CD4-positive, CD25-positive, alpha-beta regulatory T cell (primary cell): ENCODE measurements around the gene PDPK1. TPM values are rescaled to one million over a fixed set of nuclear protein-coding genes. Genes with fewer than 3 reads are reported as not detected.

Experiments used
- ATAC-seq, 2 donors: fragments of 150-1000 bp; cut with Tn5 transposase; one replicate each; pipeline ENCODE4 v1.10.0; 2021; ENCODE audit warnings: low read depth in 2 of 2, moderate number of reproducible peaks in 2 of 2, moderate library complexity in 1 of 2
- DNase-seq, 3 donors: peaks; one replicate each; pipeline versions ENCODE4 v3.0.0 to v3.0.0-alpha.2; 2012 to 2022; ENCODE audit warnings: mixed read lengths in 1 of 3
- H3K27ac ChIP-seq: one replicate; pipeline ENCODE4 v1.7.0; 2013; ENCODE audit warnings: mild to moderate bottlenecking, low read length; ENCODE audit not compliant: insufficient read depth, poor library complexity, severe bottlenecking
- H3K27me3 ChIP-seq: one replicate; pipeline ENCODE4 v1.7.0; 2013; ENCODE audit warnings: low read length; ENCODE audit not compliant: control insufficient read depth, insufficient read depth
- H3K36me3 ChIP-seq: one replicate; pipeline ENCODE4 v1.7.0; 2013; ENCODE audit warnings: mild to moderate bottlenecking, low read length, moderate library complexity; ENCODE audit not compliant: control insufficient read depth, insufficient read depth
- H3K4me1 ChIP-seq: 2 replicates; pipeline ENCODE4 v1.7.0; 2013; ENCODE audit warnings: mild to moderate bottlenecking, low read length; ENCODE audit not compliant: insufficient read depth, control insufficient read depth, poor library complexity, severe bottlenecking
- H3K4me3 ChIP-seq: one replicate; pipeline ENCODE4 v1.7.0; 2013; ENCODE audit warnings: low read depth, mild to moderate bottlenecking, low read length, moderate library complexity
- H3K9me3 ChIP-seq, 2 experiments: 1 replicate in 1 of 2; 2 replicates in 1 of 2; pipeline ENCODE4 v1.7.0; 2013; ENCODE audit warnings: low read length in 2 of 2, mild to moderate bottlenecking in 1 of 2, moderate library complexity in 1 of 2; ENCODE audit not compliant: control insufficient read depth in 2 of 2
- H3K27ac Mint-ChIP-seq, 3 donors: one replicate each; pipeline ENCODE4 v1.8.0; 2020 to 2022; ENCODE audit warnings: mild to moderate bottlenecking in 3 of 3, mixed read lengths in 3 of 3, moderate library complexity in 2 of 3
- H3K27me3 Mint-ChIP-seq: one replicate; pipeline ENCODE4 v1.8.0; 2022; ENCODE audit warnings: mild to moderate bottlenecking, mixed read lengths
- H3K36me3 Mint-ChIP-seq: one replicate; pipeline ENCODE4 v1.8.0; 2020; ENCODE audit warnings: mixed read lengths
- H3K4me1 Mint-ChIP-seq, 4 donors: one replicate each; pipeline ENCODE4 v1.8.0; 2020 to 2022; ENCODE audit warnings: mixed read lengths in 4 of 4, mild to moderate bottlenecking in 1 of 4
- H3K4me3 Mint-ChIP-seq, 4 donors: one replicate each; pipeline ENCODE4 v1.8.0; 2020 to 2022; ENCODE audit warnings: mild to moderate bottlenecking in 4 of 4, mixed read lengths in 4 of 4, moderate library complexity in 3 of 4
- H3K9me3 Mint-ChIP-seq, 7 donors: one replicate each; pipeline ENCODE4 v1.8.0; 2020 to 2022; ENCODE audit warnings: mixed read lengths in 7 of 7, mild to moderate bottlenecking in 3 of 7, moderate library complexity in 2 of 7
- polyA plus RNA-seq, 4 donors: library from polyadenylated mRNA; unstranded; fragments of 300-500 nt; fragmentation: Illumina TruSeq; gene quantifications; one replicate each; pipeline ENCODE4 v1.2.3, GENCODE V29; 2021
- total RNA-seq: library from RNA; stranded (reverse); gene quantifications from one replicate; pipeline ENCODE4 v1.2.3, GENCODE V29; 2022

Gene PDPK1
- total and polyA plus RNA-seq, 5 donors from 2014 or later = 28.0 to 57.4 (median 30.5) TPM

DNA sequence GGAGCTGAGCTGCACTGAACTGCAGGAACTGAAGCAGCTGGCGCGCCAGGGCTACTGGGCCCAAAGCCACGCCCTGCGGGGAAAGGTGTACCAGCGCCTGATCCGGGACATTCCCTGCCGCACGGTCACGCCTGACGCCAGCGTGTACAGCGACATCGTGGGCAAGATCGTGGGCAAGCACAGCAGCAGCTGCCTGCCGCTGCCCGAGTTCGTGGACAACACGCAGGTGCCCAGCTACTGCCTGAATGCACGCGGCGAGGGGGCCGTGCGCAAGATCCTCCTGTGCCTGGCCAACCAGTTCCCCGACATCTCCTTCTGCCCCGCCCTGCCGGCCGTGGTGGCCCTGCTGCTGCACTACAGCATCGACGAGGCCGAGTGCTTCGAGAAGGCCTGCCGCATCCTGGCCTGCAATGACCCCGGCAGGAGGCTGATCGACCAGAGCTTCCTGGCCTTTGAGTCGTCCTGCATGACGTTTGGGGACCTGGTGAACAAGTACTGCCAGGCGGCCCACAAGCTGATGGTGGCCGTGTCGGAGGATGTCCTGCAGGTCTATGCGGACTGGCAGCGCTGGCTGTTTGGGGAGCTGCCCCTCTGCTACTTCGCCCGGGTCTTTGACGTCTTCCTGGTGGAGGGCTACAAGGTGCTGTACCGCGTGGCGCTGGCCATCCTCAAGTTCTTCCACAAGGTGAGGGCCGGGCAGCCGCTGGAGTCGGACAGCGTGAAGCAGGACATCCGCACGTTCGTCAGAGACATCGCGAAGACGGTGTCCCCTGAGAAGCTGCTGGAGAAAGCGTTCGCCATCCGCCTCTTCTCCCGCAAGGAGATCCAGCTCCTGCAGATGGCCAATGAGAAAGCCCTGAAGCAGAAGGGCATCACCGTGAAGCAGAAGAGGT is 41.4 kb upstream of the PDPK1 start:
- DNase-seq = no peak
- peaks cover 0 to 2% (median 0%) of the 10 kb centered on the region in 7 donors for H3K9me3 Mint-ChIP-seq
- peaks cover 0 to 2% (median 1%) of the 10 kb centered on the region in 4 donors for H3K4me1 Mint-ChIP-seq

GRCh38 chr16:2497116-2497630 is 40.6 kb upstream of the PDPK1 start:
- Histone ChIP-seq H3K4me1 (peaks cover 5% of the 10 kb centered on the region), H3K27ac (no peak overlapping the region), H3K9me3 (no peaks in the 10 kb centered on the region), H3K4me3 (no peak overlapping the region), H3K27me3 (no peaks in the 10 kb centered on the region), H3K36me3 (peaks cover 3% of the 10 kb centered on the region)
- no peaks in the 10 kb centered on the region for H3K27me3 Mint-ChIP-seq
- no peak overlapping the region for H3K27ac Mint-ChIP-seq
- no peak overlapping the region for H3K4me3 Mint-ChIP-seq
- DNase-seq (no peak), ATAC-seq (no peak)
- no peaks in the 10 kb centered on the region for H3K36me3 Mint-ChIP-seq
- H3K9me3 Mint-ChIP-seq = peaks cover 0 to 2% (median 0%) of the 10 kb centered on the region in 7 donors
- peaks cover 0 to 2% (median 1%) of the 10 kb centered on the region in 4 donors for H3K4me1 Mint-ChIP-seq

More for the DNA sequence above, 41.4 kb upstream of the PDPK1 start:
- Histone ChIP-seq H3K27ac (no peak overlapping the region), H3K4me1 (peaks cover 5% of the 10 kb centered on the region), H3K4me3 (no peak overlapping the region), H3K9me3 (no peaks in the 10 kb centered on the region), H3K27me3 (no peaks in the 10 kb centered on the region), H3K36me3 (peaks cover 3% of the 10 kb centered on the region)
- ATAC-seq = no peak
- H3K36me3 Mint-ChIP-seq = no peaks in the 10 kb centered on the region
- H3K27me3 Mint-ChIP-seq = no peaks in the 10 kb centered on the region
- H3K4me3 Mint-ChIP-seq = no peak overlapping the region
- no peak overlapping the region for H3K27ac Mint-ChIP-seq

DNA sequence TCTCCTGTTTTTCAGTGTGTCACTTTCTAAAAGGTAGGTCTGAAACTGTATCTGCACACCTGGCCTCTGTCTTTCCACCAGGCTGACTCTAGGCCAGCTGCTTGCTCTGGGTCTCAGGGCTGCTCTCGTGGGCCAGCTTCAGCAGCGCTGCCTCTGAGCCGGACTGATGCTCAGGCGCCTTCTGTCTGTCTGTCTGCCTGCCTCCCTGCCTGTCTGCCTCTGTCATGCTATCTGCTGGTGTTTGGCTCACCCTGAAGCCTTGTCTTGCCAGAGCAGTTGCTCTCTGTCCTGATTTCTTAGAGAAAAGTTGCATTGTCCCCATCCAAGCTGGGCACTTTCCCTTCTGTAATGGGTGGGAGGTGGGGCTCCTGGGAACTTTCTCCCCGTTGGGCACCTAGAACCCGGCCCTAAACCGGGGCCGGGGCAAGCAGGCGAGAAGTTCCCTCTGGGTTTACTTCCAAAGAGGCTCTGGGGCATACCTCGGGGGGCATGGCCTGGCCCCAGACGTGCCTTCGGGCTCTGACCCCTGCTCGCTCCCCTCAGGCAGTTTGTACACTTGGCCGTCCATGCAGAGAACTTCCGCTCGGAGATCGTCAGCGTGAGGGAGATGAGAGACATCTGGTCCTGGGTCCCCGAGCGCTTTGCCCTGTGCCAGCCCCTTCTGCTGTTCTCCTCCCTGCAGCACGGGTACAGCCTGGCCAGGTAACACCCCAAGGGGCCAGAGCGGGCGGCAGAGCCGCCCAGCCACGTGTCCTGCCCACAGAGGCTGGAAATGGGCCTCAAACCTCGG is 39.9 kb upstream of the PDPK1 start:
- Mint-ChIP-seq H3K36me3 (no peaks in the 10 kb centered on the region), H3K4me1 (peaks cover 0 to 2% (median 1%) of the 10 kb centered on the region in 4 donors), H3K27me3 (no peaks in the 10 kb centered on the region), H3K4me3 (no peak overlapping the region), H3K9me3 (peaks cover 0 to 2% (median 0%) of the 10 kb centered on the region in 7 donors), H3K27ac (no peak overlapping the region)
- Histone ChIP-seq H3K4me3 (no peak overlapping the region), H3K4me1 (peaks cover 5% of the 10 kb centered on the region), H3K27me3 (no peaks in the 10 kb centered on the region), H3K27ac (no peak overlapping the region), H3K9me3 (no peaks in the 10 kb centered on the region), H3K36me3 (peaks cover 3% of the 10 kb centered on the region)
- DNase-seq (no peak), ATAC-seq (no peak)

GRCh38 chr16:2498531-2499253 is 39.1 kb upstream of the PDPK1 start:
- Histone ChIP-seq H3K27me3 (no peaks in the 10 kb centered on the region), H3K9me3 (no peaks in the 10 kb centered on the region), H3K4me3 (no peak overlapping the region), H3K4me1 (peaks cover 5% of the 10 kb centered on the region), H3K36me3 (peaks cover 3% of the 10 kb centered on the region), H3K27ac (no peak overlapping the region)
- peaks cover 0 to 2% (median 1%) of the 10 kb centered on the region in 4 donors for H3K4me1 Mint-ChIP-seq
- peaks cover 0 to 2% (median 0%) of the 10 kb centered on the region in 7 donors for H3K9me3 Mint-ChIP-seq
- ATAC-seq = no peak
- H3K36me3 Mint-ChIP-seq = no peaks in the 10 kb centered on the region
- H3K27me3 Mint-ChIP-seq = no peaks in the 10 kb centered on the region
- peak overlapping the region in 1 of 3 donors; percentile 38 for H3K27ac Mint-ChIP-seq
- no peak for DNase-seq
- no peak overlapping the region for H3K4me3 Mint-ChIP-seq

DNA sequence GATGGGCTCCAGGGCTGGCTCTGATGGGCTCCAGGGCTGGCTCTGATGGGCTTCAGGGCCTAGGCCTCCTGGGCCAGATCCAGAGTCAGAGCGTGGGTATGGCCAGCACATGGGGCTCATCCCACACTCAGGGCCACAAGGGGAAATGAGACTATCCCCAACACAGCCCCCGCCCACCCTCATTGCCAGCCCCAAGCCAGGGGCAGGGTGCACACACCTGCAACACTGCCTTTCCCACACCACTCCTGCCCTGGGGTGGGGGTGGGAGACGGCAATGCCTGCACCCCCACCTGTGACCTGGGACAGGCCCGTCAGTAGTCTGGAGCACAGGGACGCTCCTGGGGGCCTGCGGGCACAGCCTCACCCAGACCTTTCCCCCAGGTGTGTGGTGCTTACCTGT is 38.4 kb upstream of the PDPK1 start:
- DNase-seq = no peak
- H3K36me3 ChIP-seq = peaks cover 3% of the 10 kb centered on the region
- no peak for ATAC-seq
- H3K27me3 ChIP-seq = no peaks in the 10 kb centered on the region
- peaks cover 5% of the 10 kb centered on the region for H3K4me1 ChIP-seq
- no peaks in the 10 kb centered on the region for H3K9me3 ChIP-seq
- H3K4me3 ChIP-seq = no peak overlapping the region
- Mint-ChIP-seq H3K36me3 (no peaks in the 10 kb centered on the region), H3K27ac (no peak overlapping the region), H3K9me3 (peaks cover 0 to 2% (median 0%) of the 10 kb centered on the region in 7 donors), H3K4me3 (no peak overlapping the region), H3K4me1 (peaks cover 0 to 2% (median 1%) of the 10 kb centered on the region in 4 donors), H3K27me3 (no peaks in the 10 kb centered on the region)
- H3K27ac ChIP-seq = no peak overlapping the region

GRCh38 chr16:2499890-2500429 is 37.9 kb upstream of the PDPK1 start:
- no peak for ATAC-seq
- H3K27ac Mint-ChIP-seq = no peak overlapping the region
- no peaks in the 10 kb centered on the region for H3K27me3 Mint-ChIP-seq
- no peak for DNase-seq
- H3K9me3 Mint-ChIP-seq = peaks cover 0 to 2% (median 0%) of the 10 kb centered on the region in 7 donors
- Histone ChIP-seq H3K4me3 (no peak overlapping the region), H3K27me3 (no peaks in the 10 kb centered on the region), H3K36me3 (peaks cover 3% of the 10 kb centered on the region), H3K4me1 (peaks cover 5% of the 10 kb centered on the region), H3K27ac (no peak overlapping the region), H3K9me3 (no peaks in the 10 kb centered on the region)
- peak overlapping the region in 1 of 4 donors; percentile 43 for H3K4me3 Mint-ChIP-seq
- H3K36me3 Mint-ChIP-seq = no peaks in the 10 kb centered on the region
- H3K4me1 Mint-ChIP-seq = peaks cover 0 to 2% (median 1%) of the 10 kb centered on the region in 4 donors

DNA sequence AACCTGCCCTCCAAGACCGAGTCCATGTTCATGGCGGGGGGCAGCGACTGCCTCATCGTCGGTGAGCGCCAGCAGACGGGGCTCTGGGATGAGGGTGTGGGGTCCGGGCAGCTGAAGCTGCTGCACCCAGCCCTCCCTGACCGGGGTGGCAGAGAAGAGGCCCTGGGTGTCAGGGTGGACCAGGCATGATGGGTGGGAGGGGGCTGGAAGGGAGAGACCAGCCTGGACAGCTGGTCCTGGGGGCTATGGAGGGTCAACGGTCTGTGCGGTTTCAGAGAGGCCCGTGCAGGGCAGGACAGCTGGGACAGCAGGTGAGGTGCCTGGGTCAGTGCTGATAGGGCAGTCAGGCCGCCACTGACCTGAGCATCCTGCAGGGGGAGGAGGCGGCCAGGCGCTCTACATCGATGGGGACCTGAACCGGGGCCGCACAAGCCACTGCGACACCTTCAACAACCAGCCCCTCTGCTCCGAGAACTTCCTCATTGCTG is 37.3 kb upstream of the PDPK1 start:
- ATAC-seq (no peak), DNase-seq (no peak)
- no peaks in the 10 kb centered on the region for H3K27me3 Mint-ChIP-seq
- no peak overlapping the region for H3K27ac Mint-ChIP-seq
- H3K27me3 ChIP-seq = no peaks in the 10 kb centered on the region
- no peak overlapping the region for H3K4me3 Mint-ChIP-seq
- no peaks in the 10 kb centered on the region for H3K36me3 Mint-ChIP-seq
- peaks cover 5% of the 10 kb centered on the region for H3K4me1 ChIP-seq
- H3K4me1 Mint-ChIP-seq = peaks cover 0 to 2% (median 1%) of the 10 kb centered on the region in 4 donors
- peaks cover 0 to 2% (median 0%) of the 10 kb centered on the region in 7 donors for H3K9me3 Mint-ChIP-seq
- no peak overlapping the region for H3K4me3 ChIP-seq
- H3K9me3 ChIP-seq = no peaks in the 10 kb centered on the region
- no peak overlapping the region for H3K27ac ChIP-seq
- H3K36me3 ChIP-seq = peaks cover 3% of the 10 kb centered on the region
